Measurements from ENCODE around the gene ARHGEF28.

Gene ARHGEF28

DNA sequence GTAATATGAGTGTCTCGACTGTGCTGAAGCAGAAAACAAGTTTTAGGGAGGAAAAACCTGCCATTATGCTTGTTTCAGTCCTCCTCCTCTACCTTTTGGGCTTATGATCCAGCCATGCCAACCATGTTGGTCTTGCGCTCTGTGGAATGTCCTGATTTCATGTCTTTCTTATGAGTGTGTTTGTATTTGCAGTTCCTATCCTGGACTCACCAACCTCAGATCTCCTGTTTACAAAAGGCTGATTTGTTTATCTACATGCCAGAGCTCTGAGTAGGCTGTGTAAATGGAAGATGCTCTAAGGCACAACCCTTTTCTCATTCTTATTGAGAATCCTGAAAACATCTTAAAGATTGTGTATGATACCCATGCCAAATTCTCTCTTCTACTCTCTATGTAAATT lies 138.6 kb downstream of the ARHGEF28 start:
- H3K9me3 ChIP-seq (ENCODE audit: insufficient read depth, low read length) = peaks cover 15% of the 10 kb centered on the region
- H3K27me3 ChIP-seq (ENCODE audit: insufficient read depth, insufficient read length) = no peaks in the 10 kb centered on the region
- DNase-seq (ENCODE audit: low read depth, low spot score) = no peak
- TF ChIP-seq SUZ12 (IDR thresholded peaks at IDR 0.05; ENCODE audit: extremely low read depth, insufficient read depth, insufficient read length) = no peak
- TF ChIP-seq YY1 (IDR thresholded peaks at IDR 0.05; ENCODE audit: insufficient read depth, insufficient read length) = no peak
- no peak for TF ChIP-seq ZNF274 (IDR thresholded peaks at IDR 0.05; ENCODE audit: low read depth, low read length)
- H3K4me1 ChIP-seq (ENCODE audit: insufficient read depth, insufficient read length) = no peaks in the 10 kb centered on the region
- no peak overlapping the region for H3K4me3 ChIP-seq (ENCODE audit: insufficient read length, low read depth)
- no peaks in the 10 kb centered on the region for H3K36me3 ChIP-seq (ENCODE audit: insufficient read depth, insufficient read length, low read length)
- no peak overlapping the region for H3K9ac ChIP-seq (ENCODE audit: insufficient read length, low read depth)

DNA sequence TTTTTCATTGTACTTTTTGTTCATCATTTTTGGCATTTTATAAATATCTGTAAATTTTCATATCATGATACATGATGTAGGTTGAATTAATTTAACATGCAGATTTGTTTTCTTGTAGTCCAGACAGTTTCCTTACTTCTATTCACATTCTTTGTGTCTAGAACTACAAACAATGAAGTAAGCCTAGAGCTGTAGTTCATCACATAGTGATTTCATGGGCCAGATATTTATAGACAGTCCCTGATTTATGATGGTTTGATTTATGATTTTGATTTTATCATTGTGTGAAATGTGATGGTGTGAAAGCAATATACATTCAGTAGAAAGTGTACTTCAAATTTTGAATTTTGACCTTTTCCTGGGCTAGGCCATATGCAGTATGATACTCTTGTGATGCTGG lies 139.0 kb downstream of the ARHGEF28 start:
- TF ChIP-seq YY1 (IDR thresholded peaks at IDR 0.05; ENCODE audit: insufficient read depth, insufficient read length) = no peak
- no peak for TF ChIP-seq ZNF274 (IDR thresholded peaks at IDR 0.05; ENCODE audit: low read depth, low read length)
- TF ChIP-seq SUZ12 (IDR thresholded peaks at IDR 0.05; ENCODE audit: extremely low read depth, insufficient read depth, insufficient read length) = no peak

DNA sequence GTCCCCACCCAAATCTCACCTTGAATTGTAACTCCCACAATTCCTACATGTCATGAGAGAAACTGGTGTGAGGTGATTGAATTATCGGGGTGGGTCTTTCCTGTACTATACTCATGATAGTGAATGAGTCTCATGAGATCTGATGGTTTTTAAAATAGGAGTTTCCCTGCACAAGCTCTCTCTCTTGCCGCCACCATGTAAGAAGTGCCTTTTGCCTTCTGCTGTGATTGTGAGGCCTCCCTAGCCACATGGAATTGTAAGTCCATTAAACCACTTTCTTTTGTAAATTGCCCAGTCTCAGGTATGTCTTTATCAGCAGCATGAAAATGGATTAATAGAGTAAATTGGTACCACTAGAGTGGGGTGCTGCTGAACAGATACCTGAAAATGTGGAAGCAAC lies 140.9 kb downstream of the ARHGEF28 start:
- DNase-seq (ENCODE audit: low read depth, low spot score) = no peak
- Histone ChIP-seq H3K4me1 (ENCODE audit: insufficient read depth, insufficient read length) (no peaks in the 10 kb centered on the region), H3K9ac (ENCODE audit: insufficient read length, low read depth) (no peak overlapping the region), H3K27me3 (ENCODE audit: insufficient read depth, insufficient read length) (no peaks in the 10 kb centered on the region), H3K4me3 (ENCODE audit: insufficient read length, low read depth) (no peak overlapping the region), H3K9me3 (ENCODE audit: insufficient read depth, low read length) (peaks cover 15% of the 10 kb centered on the region), H3K36me3 (ENCODE audit: insufficient read depth, insufficient read length, low read length) (no peaks in the 10 kb centered on the region)
- TF ChIP-seq SUZ12 (IDR thresholded peaks at IDR 0.05; ENCODE audit: extremely low read depth, insufficient read depth, insufficient read length) (no peak), ZNF274 (IDR thresholded peaks at IDR 0.05; ENCODE audit: low read depth, low read length) (no peak), YY1 (IDR thresholded peaks at IDR 0.05; ENCODE audit: insufficient read depth, insufficient read length) (no peak)

More for the DNA sequence above, 139.0 kb downstream of the ARHGEF28 start:
- Histone ChIP-seq H3K4me3 (ENCODE audit: insufficient read length, low read depth) (no peak overlapping the region), H3K27me3 (ENCODE audit: insufficient read depth, insufficient read length) (no peaks in the 10 kb centered on the region), H3K9ac (ENCODE audit: insufficient read length, low read depth) (no peak overlapping the region), H3K4me1 (ENCODE audit: insufficient read depth, insufficient read length) (no peaks in the 10 kb centered on the region), H3K36me3 (ENCODE audit: insufficient read depth, insufficient read length, low read length) (no peaks in the 10 kb centered on the region), H3K9me3 (ENCODE audit: insufficient read depth, low read length) (peaks cover 15% of the 10 kb centered on the region)
- DNase-seq (ENCODE audit: low read depth, low spot score) = no peak

DNA sequence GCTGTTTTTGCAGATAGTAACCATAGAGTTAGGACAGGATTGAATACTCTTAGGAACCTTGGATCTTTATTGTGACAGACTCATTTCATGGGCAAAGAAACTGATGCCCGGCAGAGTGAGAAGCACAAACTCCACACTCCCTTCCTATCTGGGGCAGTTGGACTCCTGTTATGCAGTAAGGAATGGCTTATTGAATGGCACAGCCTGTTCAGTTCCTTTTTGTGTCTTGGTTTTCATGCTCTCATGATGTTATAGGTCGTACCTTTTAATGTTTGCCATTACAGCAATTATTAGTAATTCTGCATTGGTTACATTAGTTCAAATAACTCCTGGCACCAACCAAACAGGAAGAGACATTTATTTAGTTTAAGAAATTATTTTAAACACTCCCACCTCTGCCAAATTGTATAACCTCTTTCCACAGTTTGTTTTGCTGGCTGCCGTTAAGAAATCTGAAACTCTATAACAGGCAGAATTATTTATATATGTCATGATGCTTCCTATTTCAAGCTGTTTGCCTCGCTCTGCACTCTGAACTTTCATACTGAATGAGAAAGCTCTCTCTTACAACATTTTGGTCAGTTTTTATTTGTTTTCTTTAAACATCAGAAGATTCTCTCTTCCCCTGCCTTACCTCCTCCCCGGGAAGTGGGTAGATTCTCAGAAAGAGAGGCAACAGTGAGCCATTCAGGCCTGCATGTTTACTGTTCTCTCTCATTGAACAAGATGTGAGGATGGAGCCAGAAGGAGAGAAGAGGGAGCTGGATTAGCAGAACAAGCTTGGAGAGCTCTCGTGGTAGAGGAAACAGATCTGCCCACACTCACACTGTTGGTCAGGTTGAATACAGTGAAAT lies 144.4 kb downstream of the ARHGEF28 start:
- TF ChIP-seq YY1 (IDR thresholded peaks at IDR 0.05; ENCODE audit: insufficient read depth, insufficient read length) (no peak), SUZ12 (IDR thresholded peaks at IDR 0.05; ENCODE audit: extremely low read depth, insufficient read depth, insufficient read length) (no peak), ZNF274 (IDR thresholded peaks at IDR 0.05; ENCODE audit: low read depth, low read length) (no peak)
- no peaks in the 10 kb centered on the region for H3K4me1 ChIP-seq (ENCODE audit: insufficient read depth, insufficient read length)
- no peaks in the 10 kb centered on the region for H3K36me3 ChIP-seq (ENCODE audit: insufficient read depth, insufficient read length, low read length)
- no peak overlapping the region for H3K4me3 ChIP-seq (ENCODE audit: insufficient read length, low read depth)
- no peak overlapping the region for H3K9ac ChIP-seq (ENCODE audit: insufficient read length, low read depth)
- H3K27me3 ChIP-seq (ENCODE audit: insufficient read depth, insufficient read length) = no peaks in the 10 kb centered on the region
- DNase-seq (ENCODE audit: low read depth, low spot score) = no peak
- peaks cover 15% of the 10 kb centered on the region for H3K9me3 ChIP-seq (ENCODE audit: insufficient read depth, low read length)

DNA sequence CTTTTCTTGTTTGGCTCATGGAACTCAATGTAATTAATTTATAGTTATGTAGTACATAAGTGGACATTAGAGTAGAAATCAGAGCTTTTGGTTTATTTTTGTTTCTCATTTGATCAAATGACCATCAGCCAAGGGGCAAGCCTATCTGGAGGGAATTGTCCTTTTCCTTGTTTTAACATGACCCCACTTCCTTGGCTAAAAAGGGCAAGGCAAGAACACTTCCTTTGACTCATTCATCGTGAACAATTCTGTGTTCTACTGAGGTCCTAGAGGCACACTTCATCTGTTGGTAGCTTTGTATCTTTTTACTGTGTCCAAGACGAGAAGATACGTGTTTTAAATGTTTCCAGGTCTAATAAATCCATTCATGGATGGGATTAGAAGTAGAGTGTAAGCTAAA lies 148.9 kb downstream of the ARHGEF28 start:
- Histone ChIP-seq H3K4me1 (ENCODE audit: insufficient read depth, insufficient read length) (no peaks in the 10 kb centered on the region), H3K27me3 (ENCODE audit: insufficient read depth, insufficient read length) (no peaks in the 10 kb centered on the region), H3K9me3 (ENCODE audit: insufficient read depth, low read length) (no peaks in the 10 kb centered on the region), H3K36me3 (ENCODE audit: insufficient read depth, insufficient read length, low read length) (no peaks in the 10 kb centered on the region), H3K4me3 (ENCODE audit: insufficient read length, low read depth) (no peak overlapping the region), H3K9ac (ENCODE audit: insufficient read length, low read depth) (no peak overlapping the region)
- TF ChIP-seq YY1 (IDR thresholded peaks at IDR 0.05; ENCODE audit: insufficient read depth, insufficient read length) (no peak), ZNF274 (IDR thresholded peaks at IDR 0.05; ENCODE audit: low read depth, low read length) (no peak), SUZ12 (IDR thresholded peaks at IDR 0.05; ENCODE audit: extremely low read depth, insufficient read depth, insufficient read length) (no peak)
- DNase-seq (ENCODE audit: low read depth, low spot score) = no peak

DNA sequence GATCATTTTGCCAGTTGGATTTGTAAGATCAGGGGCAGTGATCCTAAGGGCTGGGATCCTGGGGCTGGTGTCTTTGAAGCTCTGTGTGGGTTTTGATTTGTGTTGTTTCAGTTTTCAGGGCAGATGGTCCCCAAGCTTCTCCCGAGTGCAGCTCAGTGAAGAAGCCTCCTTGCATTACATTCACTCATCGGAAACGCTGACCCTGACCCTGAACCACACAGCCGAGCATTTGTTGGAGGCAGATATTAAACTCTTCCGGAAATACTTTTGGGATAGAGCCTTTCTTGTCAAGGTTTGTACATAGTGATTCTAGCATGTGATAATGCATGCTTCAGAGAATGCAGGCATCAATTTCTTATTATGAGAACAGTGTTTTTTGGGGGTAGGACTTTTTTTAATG lies 150.4 kb downstream of the ARHGEF28 start:
- H3K4me3 ChIP-seq (ENCODE audit: insufficient read length, low read depth) = no peak overlapping the region
- H3K4me1 ChIP-seq (ENCODE audit: insufficient read depth, insufficient read length) = no peaks in the 10 kb centered on the region
- H3K36me3 ChIP-seq (ENCODE audit: insufficient read depth, insufficient read length, low read length) = no peaks in the 10 kb centered on the region
- H3K9me3 ChIP-seq (ENCODE audit: insufficient read depth, low read length) = no peaks in the 10 kb centered on the region
- no peak for TF ChIP-seq SUZ12 (IDR thresholded peaks at IDR 0.05; ENCODE audit: extremely low read depth, insufficient read depth, insufficient read length)
- TF ChIP-seq YY1 (IDR thresholded peaks at IDR 0.05; ENCODE audit: insufficient read depth, insufficient read length) = no peak
- no peak for TF ChIP-seq ZNF274 (IDR thresholded peaks at IDR 0.05; ENCODE audit: low read depth, low read length)
- no peak for DNase-seq (ENCODE audit: low read depth, low spot score)
- H3K27me3 ChIP-seq (ENCODE audit: insufficient read depth, insufficient read length) = no peaks in the 10 kb centered on the region
- H3K9ac ChIP-seq (ENCODE audit: insufficient read length, low read depth) = no peak overlapping the region

DNA sequence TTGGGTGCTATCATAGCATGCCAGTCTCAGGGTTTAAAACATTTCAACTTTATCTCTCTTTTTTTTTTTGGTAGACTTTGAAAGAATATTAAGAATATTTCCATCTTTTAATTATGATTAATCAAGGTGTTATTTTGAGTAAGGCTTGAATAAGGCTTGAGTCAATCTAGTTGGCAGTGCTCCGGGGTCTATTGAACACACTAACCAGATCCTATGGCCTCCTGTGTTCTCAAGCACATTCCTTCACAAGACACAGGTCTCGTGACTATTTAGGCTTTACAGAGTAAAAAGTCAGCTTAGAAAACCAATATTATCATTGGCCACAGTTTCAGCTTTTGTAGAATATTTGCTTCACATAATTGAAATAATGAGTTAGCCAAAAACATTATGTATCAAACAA lies 151.2 kb downstream of the ARHGEF28 start:
- DNase-seq (ENCODE audit: low read depth, low spot score) = no peak
- no peaks in the 10 kb centered on the region for H3K4me1 ChIP-seq (ENCODE audit: insufficient read depth, insufficient read length)
- no peaks in the 10 kb centered on the region for H3K36me3 ChIP-seq (ENCODE audit: insufficient read depth, insufficient read length, low read length)
- H3K9ac ChIP-seq (ENCODE audit: insufficient read length, low read depth) = no peak overlapping the region
- TF ChIP-seq YY1 (IDR thresholded peaks at IDR 0.05; ENCODE audit: insufficient read depth, insufficient read length) = no peak
- TF ChIP-seq ZNF274 (IDR thresholded peaks at IDR 0.05; ENCODE audit: low read depth, low read length) = no peak
- TF ChIP-seq SUZ12 (IDR thresholded peaks at IDR 0.05; ENCODE audit: extremely low read depth, insufficient read depth, insufficient read length) = no peak
- no peak overlapping the region for H3K4me3 ChIP-seq (ENCODE audit: insufficient read length, low read depth)
- H3K9me3 ChIP-seq (ENCODE audit: insufficient read depth, low read length) = no peaks in the 10 kb centered on the region
- H3K27me3 ChIP-seq (ENCODE audit: insufficient read depth, insufficient read length) = no peaks in the 10 kb centered on the region
